Activated effector memory CD4-positive, alpha-beta T cell treated with anti-CD3 and anti-CD28 coated beads, Interleukin-2, amount 50 U/mL, for 16 hours (primary cell): Measurements from ENCODE around the gene PRR30.

Source experiments
- DNase-seq: peaks from one replicate; pipeline ENCODE4 v3.0.0-alpha.2; 2020

The PRR30 gene

DNA sequence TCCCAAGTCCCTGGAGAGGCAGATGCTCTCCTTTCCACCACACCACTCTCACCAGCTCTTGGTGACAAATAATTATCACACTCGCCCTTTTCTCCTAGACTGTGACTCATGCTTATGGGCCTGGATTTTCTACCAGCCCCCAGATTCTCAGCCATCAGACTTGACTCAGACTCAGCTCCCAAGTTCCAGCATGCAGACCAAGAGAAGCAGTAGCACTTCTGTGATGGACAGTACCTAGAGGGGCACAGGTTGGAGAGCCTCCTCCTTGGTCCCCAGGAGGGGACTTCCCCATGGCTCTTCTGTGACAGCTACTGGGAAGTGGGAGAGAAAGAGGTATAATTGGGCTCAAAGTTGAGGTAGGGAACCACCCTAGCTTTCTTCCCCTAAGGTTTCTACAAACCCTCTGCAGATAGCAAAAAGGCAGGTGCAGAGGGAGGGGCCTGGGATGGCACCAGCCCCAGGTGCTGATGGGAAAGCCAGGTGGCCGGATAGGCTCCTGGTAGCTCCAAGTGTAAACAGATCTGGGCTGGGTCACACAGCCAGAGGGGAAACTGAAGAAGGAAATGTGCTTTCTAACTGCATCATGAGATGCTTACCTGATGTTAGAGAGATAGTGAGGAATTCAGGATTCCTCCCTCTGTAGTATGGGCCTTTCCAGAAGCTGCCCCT, 13.7 kb upstream of the PRR30 start:
- DNase-seq, result no peak

GRCh38 chr2:27152102-27152795, 13.0 kb upstream of the PRR30 start:
- DNase-seq, result no peak

DNA sequence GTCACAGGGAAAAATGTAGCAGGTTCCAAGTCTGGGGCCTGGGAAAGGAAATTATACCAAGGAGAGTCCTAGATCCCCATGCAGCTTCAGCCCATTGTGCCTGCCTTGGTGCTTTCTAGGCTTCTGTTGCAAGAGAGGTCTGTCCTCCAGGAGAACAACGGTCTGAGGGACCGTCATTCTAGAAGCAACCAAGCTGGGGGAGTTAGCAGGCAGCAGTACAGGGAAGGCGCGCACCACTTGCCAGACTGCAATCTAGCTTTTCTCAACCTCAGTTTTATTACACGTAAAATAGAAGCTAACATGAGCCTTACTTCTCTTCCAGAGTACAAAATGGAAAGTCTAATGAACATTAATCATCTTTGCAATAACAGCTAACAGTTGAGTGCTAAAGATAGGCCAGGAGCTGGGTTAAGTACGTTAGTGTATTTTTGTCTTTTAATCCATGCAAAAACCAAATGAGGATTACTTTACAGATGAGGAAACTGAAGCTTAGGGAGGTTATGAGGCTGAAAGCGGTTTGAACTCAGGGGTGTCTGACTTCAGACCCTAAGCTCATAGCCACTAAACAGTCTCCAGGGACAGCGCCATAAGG, 11.5 kb upstream of the PRR30 start:
- DNase-seq, result no peak

GRCh38 chr2:27149570-27150405, 10.6 kb upstream of the PRR30 start:
- no peak for DNase-seq

GRCh38 chr2:27148801-27149439, 9.7 kb upstream of the PRR30 start, which contains the start of gene TCF23:
TCF23 (plus strand) TSS chr2:27149004; CDS start chr2:27149134, 130 bp downstream.
- DNase-seq, result no peak

GRCh38 chr2:27147935-27148334, 8.7 kb upstream of the PRR30 start:
- no peak for DNase-seq

GRCh38 chr2:27145682-27146081, 6.5 kb upstream of the PRR30 start:
- no peak for DNase-seq

GRCh38 chr2:27143285-27143684, 4.1 kb upstream of the PRR30 start:
- no peak for DNase-seq

DNA sequence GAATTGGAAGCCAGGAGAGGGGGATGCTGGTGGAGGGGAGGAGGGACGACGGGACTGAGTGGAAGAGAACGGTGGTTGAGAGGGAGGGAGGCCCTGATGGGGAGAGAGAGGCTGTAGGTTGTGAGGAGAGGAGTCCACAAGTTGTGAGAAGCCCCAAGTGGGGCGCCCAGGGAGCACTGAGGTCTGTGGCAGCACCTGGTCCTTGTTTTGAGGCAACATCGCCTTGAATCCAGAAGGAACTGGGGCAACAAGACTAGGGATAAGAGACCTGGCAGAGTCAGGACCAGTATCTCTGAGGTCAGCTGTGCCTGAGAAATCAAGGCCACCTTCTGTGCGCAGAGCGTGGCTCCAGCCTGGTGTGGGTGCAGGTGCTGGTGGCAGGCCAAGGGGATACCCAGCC, 1.1 kb downstream of the PRR30 start:
- DNase-seq, result no peak

DNA sequence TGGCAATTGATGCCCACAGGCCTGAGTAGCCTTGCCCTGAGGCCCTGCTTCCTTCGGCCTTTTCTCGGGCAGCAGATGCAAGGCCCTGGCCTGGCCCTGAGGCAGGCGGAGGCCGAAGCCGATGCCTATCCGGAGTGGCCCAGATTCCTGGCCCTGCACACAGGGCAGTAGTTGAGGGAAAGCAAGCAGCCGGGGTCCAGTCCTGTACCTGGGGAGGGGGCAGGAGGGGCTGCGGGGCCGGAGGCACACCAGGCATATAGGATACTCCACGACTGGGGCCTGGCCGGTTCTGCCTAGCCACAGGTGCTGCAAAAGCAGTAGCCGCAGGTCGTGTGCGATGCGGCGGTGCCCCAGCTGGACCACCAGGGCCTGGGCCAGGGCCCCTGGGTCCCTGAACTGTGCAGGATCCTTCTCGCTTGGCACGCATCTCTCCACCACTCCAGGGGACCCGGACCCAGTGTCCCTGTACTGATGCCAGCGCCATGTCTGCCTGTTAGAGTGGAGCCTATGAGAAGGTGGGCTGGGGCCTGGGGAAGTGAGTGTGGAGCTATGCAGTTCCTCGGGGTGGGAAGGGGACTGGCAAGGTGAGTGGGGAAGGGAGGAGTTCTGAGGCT, 1.8 kb downstream of the PRR30 start:
- no peak for DNase-seq

DNA sequence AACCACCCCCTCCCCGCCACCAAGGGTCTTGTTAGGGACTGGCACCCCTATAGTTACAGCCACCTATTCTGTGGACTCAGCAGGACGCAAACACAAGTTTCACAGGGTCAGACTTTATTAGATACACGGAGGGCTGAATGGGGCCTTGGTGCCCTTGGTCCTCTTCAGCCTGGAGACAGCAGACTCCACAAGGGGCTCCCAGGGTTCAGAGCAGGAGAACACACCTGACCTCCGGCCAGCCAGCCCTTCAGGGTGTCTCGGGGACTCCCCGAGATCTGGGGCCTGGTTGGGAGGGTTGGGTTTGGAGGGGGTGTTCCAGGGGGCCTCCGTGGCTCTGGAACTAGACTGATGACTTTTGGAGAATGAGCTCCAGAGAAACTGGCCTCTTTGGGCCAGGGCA, 2.5 kb downstream of the PRR30 start:
- DNase-seq, result no peak

- DNase-seq, result no peak
Measured at GRCh38 chr2:27135478-27135955, 3.7 kb downstream of the PRR30 start.

DNA sequence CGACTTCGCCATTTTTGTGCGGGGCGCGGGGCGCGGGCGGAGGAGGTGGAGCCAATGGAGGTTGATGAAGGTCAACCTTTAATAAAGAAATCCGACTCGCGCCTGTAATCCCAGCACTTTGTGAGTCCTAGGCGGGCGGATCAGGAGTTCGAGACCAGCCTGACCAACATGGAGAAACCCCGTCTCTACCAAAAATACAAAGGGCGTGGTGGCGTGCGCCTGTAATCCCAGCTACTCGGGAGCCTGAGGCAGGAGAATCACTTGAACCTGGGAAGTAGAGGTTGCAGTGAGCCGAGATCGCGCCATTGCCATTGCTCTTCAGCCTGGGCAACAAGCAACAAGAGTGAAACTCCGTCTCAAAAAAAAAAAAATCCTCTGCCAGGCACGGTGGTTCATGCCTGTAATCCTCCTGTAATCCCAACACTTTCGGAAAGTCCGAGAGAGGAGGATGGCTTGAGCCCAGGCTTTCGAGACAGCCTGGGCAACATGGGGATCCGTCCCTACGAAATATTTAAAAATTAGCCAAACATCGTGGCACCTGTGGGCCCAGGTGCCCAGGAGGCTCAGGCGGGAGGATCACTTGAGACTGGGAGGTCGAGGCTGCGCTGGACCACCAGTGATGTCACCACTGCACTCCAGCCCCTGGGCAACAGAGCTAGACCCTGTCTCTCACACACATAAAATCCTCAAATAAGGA, 4.3 kb downstream of the PRR30 start:
- no peak for DNase-seq

DNA sequence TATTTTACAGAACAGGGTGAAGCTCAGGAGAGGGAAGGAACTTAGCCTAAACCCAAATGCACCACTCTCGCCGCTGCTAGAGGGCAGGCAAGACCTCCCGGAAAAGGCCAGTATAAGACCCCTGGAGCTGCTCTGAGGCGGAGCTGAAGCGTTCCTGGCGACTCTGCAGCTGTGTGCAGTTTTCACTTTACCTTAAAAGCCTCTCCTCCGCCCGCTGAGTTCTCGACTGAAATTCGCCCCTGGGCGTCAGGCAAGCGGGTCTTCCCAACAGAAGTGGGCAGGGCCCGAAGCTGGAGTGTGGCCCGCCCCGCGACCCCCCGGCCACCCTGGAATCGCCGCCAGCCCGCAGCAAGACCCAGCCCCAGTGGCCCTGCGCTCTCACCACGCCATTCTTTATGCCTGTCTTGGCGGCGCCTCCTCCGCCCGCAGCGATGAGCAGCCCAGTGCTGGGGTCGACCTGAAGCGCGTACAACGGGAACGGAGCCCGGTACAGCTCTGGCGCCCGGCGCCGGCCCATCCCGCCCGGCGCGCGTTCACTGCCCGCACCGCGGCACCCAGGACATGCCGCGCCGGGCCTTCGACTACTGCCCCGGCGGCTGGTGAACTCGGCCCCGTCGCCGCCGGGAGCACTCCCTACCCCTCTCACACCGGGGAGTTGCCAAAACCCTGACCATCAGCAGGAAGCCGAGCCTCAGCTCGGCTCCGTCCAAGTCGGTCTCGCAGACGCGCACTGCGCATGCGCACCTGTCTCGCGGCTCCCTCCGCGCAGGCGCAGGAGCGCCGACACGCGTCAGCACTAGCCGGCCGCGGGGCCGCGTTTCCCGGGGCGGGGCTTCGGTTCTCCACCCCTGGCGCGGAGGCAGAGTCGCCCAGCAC, 5.1 kb downstream of the PRR30 start, which contains the start of gene PREB:
PREB (minus strand) TSS at position 732 of the 876 bp plus-strand sequence; CDS start at position 517, 215 bp downstream.
- peak; percentile 100 for DNase-seq

DNA sequence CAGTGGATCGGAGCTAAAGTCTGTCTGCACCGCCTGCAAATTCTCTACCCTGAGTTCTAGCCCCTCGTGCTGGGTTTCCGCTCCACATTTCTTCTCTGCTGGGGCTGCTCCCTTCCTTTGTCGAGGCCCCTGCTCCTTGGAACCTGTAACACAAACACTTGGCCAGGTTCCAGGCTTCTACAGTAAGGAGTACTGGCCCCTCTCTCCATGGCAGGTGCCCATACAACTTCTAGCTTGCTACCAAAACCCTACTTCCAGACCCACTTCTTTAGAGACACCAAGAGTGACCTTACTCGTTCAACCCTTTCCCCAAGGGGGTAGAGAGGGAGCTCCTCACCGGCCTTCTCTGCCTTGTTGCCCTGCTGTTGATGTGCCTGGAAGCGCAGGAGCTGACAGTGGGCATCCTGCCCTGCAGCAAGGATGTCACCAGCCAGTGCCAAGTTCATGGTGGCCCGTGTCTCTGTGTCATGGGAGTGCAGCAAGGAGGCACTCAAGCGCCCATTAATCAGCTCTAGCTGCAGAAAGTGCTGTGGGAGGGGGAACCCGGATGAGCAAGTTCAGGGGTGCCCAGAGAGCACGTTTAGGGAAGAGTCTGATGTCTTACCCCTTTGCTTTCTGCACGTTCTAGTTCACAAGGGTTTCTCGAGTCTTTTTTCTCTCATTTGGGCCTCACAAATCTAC, 5.9 kb downstream of the PRR30 start:
- DNase-seq, result peak; percentile 71

DNA sequence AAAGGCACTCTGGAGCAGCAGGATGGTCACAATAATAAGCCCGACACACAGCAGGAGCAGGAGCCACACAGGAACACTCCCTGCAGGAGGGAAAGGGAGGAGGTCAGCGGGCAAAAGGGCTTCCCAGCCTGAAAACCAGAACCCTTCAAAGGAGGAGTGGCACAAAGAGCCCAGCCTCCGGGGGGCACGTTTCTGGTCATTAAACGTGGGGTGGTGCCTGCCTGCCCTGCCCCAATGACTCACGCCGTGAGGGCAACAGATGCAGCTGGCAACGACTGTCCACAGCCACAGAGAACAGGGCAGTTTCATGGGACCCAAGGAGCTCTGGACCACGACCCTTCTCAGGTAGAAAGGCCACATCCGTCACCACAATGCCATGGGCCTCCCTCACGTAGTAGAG, 7.8 kb downstream of the PRR30 start:
- no peak for DNase-seq

- DNase-seq, result no peak
Measured at GRCh38 chr2:27130396-27130795, 8.8 kb downstream of the PRR30 start.

DNA sequence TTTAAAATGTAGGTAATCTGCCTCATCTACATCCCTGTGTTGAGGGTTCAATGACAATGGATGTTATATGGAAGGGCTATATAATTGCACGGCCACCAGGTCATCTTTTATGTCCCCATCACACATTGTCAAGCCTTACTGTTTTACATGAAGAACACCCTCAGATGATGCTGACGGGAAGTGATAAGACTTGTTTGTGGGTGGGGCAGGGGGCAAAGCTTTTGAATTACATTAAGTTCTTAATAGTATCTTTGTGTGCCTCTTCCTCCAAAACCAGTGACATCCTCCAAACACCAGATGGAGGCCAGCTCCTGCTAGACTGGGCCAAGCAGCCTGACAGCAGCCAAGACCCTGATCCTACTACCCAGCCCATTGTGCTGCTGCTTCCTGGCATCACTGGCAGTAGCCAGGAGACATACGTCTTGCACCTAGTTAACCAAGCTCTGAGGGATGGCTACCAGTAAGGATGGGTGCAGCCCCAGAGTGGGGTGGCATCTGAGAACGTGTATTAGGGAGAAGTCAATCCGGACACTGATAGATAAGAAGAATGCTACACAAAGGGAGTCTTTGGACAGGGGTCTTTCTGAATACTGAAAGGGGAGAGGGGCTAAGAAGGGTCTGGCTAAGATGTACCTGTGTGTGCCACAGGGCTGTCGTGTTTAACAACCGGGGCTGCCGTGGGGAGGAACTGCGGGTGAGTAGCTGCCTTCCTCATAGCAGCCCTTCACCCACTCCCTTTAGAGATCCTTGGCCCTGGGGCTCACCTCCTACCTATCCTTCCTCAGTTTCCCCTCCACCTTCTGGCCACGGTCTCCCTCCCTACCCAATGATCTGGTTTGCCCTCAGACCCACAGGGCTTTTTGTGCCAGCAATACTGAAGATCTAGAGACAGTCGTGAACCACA, 10.3 kb downstream of the PRR30 start:
- no peak for DNase-seq
